ENCODE measurements around the gene UBLCP1.

- no peak for TF ChIP-seq CTCF (IDR thresholded peaks at IDR 0.05)
- TF ChIP-seq SMC3 (IDR thresholded peaks at IDR 0.05) = no peak
- TF ChIP-seq ESRRA (IDR thresholded peaks at IDR 0.05; ENCODE audit: borderline replicate concordance, low read length) = no peak
- TF ChIP-seq GATA3 (IDR thresholded peaks at IDR 0.05; ENCODE audit: borderline replicate concordance) = no peak
Observed at GRCh38 chr5:159231167-159231566, 31.9 kb upstream of the UBLCP1 start.
